ENCODE results near the gene CELA2B.

DNA sequence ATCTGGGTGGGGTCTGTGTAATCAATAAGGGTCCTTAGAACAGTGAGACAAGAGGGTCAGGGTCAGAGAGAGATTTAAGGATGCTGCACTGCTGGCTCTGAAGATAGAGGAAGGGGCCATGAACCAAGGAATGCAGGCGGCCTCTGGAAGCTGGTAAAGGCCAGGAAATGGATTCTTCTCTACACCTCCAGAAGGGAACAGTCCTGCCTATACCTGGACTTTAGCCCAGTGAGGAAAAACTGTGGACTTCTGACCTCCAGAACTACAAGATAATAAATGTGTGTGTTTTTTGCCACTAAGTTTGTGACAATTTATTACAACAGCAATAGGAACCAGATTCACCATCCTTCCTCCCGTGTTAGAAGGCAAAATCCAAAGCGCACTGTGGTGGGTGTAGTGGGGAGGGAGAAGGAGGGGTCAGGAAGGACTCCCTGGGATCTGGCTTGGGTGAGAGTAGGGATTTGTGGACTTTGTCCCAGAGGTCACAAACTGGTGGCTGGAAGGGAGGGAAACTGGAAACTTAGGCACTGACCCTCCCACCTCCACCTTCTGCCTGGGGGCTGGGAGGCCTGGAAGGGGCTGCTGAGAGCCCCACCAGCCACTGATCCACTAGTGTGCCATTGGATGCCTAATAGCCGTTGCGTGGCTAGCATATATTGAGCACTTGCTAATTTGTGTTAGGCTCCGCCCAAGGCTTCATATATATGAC is 24.7 kb upstream of the CELA2B start:
- TF ChIP-seq, protein P1, sequence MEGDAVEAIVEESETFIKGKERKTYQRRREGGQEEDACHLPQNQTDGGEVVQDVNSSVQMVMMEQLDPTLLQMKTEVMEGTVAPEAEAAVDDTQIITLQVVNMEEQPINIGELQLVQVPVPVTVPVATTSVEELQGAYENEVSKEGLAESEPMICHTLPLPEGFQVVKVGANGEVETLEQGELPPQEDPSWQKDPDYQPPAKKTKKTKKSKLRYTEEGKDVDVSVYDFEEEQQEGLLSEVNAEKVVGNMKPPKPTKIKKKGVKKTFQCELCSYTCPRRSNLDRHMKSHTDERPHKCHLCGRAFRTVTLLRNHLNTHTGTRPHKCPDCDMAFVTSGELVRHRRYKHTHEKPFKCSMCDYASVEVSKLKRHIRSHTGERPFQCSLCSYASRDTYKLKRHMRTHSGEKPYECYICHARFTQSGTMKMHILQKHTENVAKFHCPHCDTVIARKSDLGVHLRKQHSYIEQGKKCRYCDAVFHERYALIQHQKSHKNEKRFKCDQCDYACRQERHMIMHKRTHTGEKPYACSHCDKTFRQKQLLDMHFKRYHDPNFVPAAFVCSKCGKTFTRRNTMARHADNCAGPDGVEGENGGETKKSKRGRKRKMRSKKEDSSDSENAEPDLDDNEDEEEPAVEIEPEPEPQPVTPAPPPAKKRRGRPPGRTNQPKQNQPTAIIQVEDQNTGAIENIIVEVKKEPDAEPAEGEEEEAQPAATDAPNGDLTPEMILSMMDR (IDR thresholded peaks at IDR 0.05), result no peak
- TF ChIP-seq EP300 (IDR thresholded peaks at IDR 0.05) (no peak), POLR2A (IDR thresholded peaks at IDR 0.05) (no peak)
